EL (cell line): ENCODE data around the gene SMC1B.
"Not testable (repeated sequence)": the region's sequence is repeated elsewhere in the genome, so short reads cannot be mapped to it uniquely, and the experiment has no call there.

Experiments used
- DNase-seq: peaks from one replicate; pipeline ENCODE4 v3.0.0-alpha.2; 2016

The SMC1B gene

GRCh38 chr22:45344334-45344733, 69.1 kb downstream of the SMC1B start:
- no peak for DNase-seq

GRCh38 chr22:45343143-45343542, 70.3 kb downstream of the SMC1B start:
- no peak for DNase-seq

- DNase-seq, result no peak
These were observed 71.9 kb downstream of the SMC1B start for GRCh38 chr22:45341498-45341897.

- DNase-seq, result no peak
These were observed 73.1 kb downstream of the SMC1B start for GRCh38 chr22:45340323-45340722.

- no peak for DNase-seq
These were observed 74.6 kb downstream of the SMC1B start for GRCh38 chr22:45338795-45339194.

- no peak for DNase-seq
These were observed 75.9 kb downstream of the SMC1B start for GRCh38 chr22:45337536-45337935.

GRCh38 chr22:45336971-45337431, 76.4 kb downstream of the SMC1B start:
- DNase-seq, result no peak

GRCh38 chr22:45335854-45336522, 77.4 kb downstream of the SMC1B start:
- no peak for DNase-seq

GRCh38 chr22:45335021-45335818, 78.2 kb downstream of the SMC1B start:
- DNase-seq, result no peak

GRCh38 chr22:45334528-45334927, 78.9 kb downstream of the SMC1B start:
- DNase-seq, result no peak

- no peak for DNase-seq
These were observed 79.3 kb downstream of the SMC1B start for GRCh38 chr22:45334068-45334467.

GRCh38 chr22:45332001-45332400, 81.4 kb downstream of the SMC1B start:
- no peak for DNase-seq

- DNase-seq, result no peak
These were observed 81.9 kb downstream of the SMC1B start for GRCh38 chr22:45331486-45331885.

- DNase-seq, result no peak
These were observed 82.9 kb downstream of the SMC1B start for GRCh38 chr22:45330548-45330947.

- DNase-seq, result no peak
These were observed 83.9 kb downstream of the SMC1B start for GRCh38 chr22:45329530-45329936.

GRCh38 chr22:45328822-45329529, 84.4 kb downstream of the SMC1B start:
- DNase-seq, result no peak

GRCh38 chr22:45328261-45328660, 85.1 kb downstream of the SMC1B start:
- not testable (repeated sequence) for DNase-seq

GRCh38 chr22:45324311-45324711, 89.1 kb downstream of the SMC1B start:
- DNase-seq, result no peak

- no peak for DNase-seq
These were observed 89.7 kb downstream of the SMC1B start for GRCh38 chr22:45323695-45324094.

- DNase-seq, result no peak
These were observed 90.4 kb downstream of the SMC1B start for GRCh38 chr22:45322873-45323525.

GRCh38 chr22:45321827-45322226, 91.6 kb downstream of the SMC1B start:
- no peak for DNase-seq

GRCh38 chr22:45320357-45320976, 92.9 kb downstream of the SMC1B start:
- no peak for DNase-seq

GRCh38 chr22:45319324-45319685, 94.1 kb downstream of the SMC1B start:
- peak; percentile 16 for DNase-seq
